HepG2 (cell line): Measurements from ENCODE around the gene PDHX.

ENCODE experiments used
- DNMT1 ChIP-seq: sonication (generic); formaldehyde crosslinking; IDR thresholded peaks from 2 replicates; pipeline ENCODE4 v1.5.1; 2020; ENCODE audit warnings: mild to moderate bottlenecking, missing genetic modification reagents
- ELF4 ChIP-seq: sonication (generic); formaldehyde crosslinking; IDR thresholded peaks from 2 replicates; pipeline ENCODE4 v1.5.0; 2020; ENCODE audit warnings: missing genetic modification reagents, mild to moderate bottlenecking, moderate library complexity, borderline replicate concordance
- KDM5B ChIP-seq: sonication (generic); formaldehyde crosslinking; IDR thresholded peaks from 2 replicates; pipeline ENCODE4 v1.4.0; 2020; ENCODE audit warnings: missing genetic modification reagents, mild to moderate bottlenecking, borderline replicate concordance
- NCOA1 ChIP-seq: sonication (generic); formaldehyde crosslinking; IDR thresholded peaks from 2 replicates; pipeline ENCODE4 v1.9.0; 2021; ENCODE audit warnings: missing genetic modification reagents
- NFE2 ChIP-seq: sonication (generic); formaldehyde crosslinking; IDR thresholded peaks from 2 replicates; pipeline ENCODE4 v1.4.0; 2020; ENCODE audit warnings: missing genetic modification reagents
- PHF8 ChIP-seq: sonication (generic); formaldehyde crosslinking; IDR thresholded peaks from 2 replicates; pipeline ENCODE4 v1.5.0; 2020; ENCODE audit warnings: missing genetic modification reagents
- TF ChIP-seq, protein P1 (sequence below): sonication (generic); formaldehyde crosslinking; IDR thresholded peaks from 2 replicates; pipeline ENCODE4 v1.5.1; 2020; ENCODE audit warnings: mild to moderate bottlenecking, moderate library complexity, missing genetic modification reagents
- TF ChIP-seq, protein P2 (sequence below): sonication (generic); formaldehyde crosslinking; IDR thresholded peaks from 2 replicates; pipeline ENCODE4 v1.5.0; 2020; ENCODE audit warnings: mild to moderate bottlenecking, missing genetic modification reagents, moderate library complexity

- TF ChIP-seq, protein P1, sequence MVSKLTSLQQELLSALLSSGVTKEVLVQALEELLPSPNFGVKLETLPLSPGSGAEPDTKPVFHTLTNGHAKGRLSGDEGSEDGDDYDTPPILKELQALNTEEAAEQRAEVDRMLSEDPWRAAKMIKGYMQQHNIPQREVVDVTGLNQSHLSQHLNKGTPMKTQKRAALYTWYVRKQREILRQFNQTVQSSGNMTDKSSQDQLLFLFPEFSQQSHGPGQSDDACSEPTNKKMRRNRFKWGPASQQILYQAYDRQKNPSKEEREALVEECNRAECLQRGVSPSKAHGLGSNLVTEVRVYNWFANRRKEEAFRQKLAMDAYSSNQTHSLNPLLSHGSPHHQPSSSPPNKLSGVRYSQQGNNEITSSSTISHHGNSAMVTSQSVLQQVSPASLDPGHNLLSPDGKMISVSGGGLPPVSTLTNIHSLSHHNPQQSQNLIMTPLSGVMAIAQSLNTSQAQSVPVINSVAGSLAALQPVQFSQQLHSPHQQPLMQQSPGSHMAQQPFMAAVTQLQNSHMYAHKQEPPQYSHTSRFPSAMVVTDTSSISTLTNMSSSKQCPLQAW (CRISPR knock-in tag) = no peak
- TF ChIP-seq, protein P2, sequence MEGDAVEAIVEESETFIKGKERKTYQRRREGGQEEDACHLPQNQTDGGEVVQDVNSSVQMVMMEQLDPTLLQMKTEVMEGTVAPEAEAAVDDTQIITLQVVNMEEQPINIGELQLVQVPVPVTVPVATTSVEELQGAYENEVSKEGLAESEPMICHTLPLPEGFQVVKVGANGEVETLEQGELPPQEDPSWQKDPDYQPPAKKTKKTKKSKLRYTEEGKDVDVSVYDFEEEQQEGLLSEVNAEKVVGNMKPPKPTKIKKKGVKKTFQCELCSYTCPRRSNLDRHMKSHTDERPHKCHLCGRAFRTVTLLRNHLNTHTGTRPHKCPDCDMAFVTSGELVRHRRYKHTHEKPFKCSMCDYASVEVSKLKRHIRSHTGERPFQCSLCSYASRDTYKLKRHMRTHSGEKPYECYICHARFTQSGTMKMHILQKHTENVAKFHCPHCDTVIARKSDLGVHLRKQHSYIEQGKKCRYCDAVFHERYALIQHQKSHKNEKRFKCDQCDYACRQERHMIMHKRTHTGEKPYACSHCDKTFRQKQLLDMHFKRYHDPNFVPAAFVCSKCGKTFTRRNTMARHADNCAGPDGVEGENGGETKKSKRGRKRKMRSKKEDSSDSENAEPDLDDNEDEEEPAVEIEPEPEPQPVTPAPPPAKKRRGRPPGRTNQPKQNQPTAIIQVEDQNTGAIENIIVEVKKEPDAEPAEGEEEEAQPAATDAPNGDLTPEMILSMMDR (CRISPR knock-in tag) = no peak
- TF ChIP-seq NFE2 (CRISPR knock-in tag) = no peak
- TF ChIP-seq ELF4 (CRISPR knock-in tag) = no peak
- no peak for TF ChIP-seq PHF8
- TF ChIP-seq KDM5B (CRISPR knock-in tag) = no peak
- no peak for TF ChIP-seq DNMT1
- TF ChIP-seq NCOA1 (CRISPR knock-in tag) = no peak
Observed at GRCh38 chr11:34938611-34939010, 22.2 kb downstream of the PDHX start.
